Stimulated activated naive CD8-positive, alpha-beta T cell treated with anti-CD3 and anti-CD28 coated beads, Interleukin-15, Interleukin-2, amounts not matched to agents 100 ng/mL and 50 ng/mL, for 24 hours (primary cell): ENCODE data around the gene SLC6A8.
"Not testable (repeated sequence)": the region's sequence is repeated elsewhere in the genome, so short reads cannot be mapped to it uniquely, and the experiment has no call there.

Experiments
- H3K27ac Mint-ChIP-seq: one replicate; pipeline ENCODE4 v1.8.0; 2021; ENCODE audit warnings: mild to moderate bottlenecking, mixed read lengths
- H3K27me3 Mint-ChIP-seq: one replicate; pipeline ENCODE4 v1.8.0; 2021; ENCODE audit warnings: mixed read lengths
- H3K36me3 Mint-ChIP-seq: one replicate; pipeline ENCODE4 v1.8.0; 2021; ENCODE audit warnings: low read depth, mixed read lengths
- H3K4me1 Mint-ChIP-seq: one replicate; pipeline ENCODE4 v1.8.0; 2021; ENCODE audit warnings: low read depth, mixed read lengths
- H3K4me3 Mint-ChIP-seq: one replicate; pipeline ENCODE4 v1.8.0; 2021; ENCODE audit warnings: mild to moderate bottlenecking, mixed read lengths
- H3K9me3 Mint-ChIP-seq: one replicate; pipeline ENCODE4 v1.8.0; 2021; ENCODE audit warnings: mixed read lengths

SLC6A8 gene

DNA sequence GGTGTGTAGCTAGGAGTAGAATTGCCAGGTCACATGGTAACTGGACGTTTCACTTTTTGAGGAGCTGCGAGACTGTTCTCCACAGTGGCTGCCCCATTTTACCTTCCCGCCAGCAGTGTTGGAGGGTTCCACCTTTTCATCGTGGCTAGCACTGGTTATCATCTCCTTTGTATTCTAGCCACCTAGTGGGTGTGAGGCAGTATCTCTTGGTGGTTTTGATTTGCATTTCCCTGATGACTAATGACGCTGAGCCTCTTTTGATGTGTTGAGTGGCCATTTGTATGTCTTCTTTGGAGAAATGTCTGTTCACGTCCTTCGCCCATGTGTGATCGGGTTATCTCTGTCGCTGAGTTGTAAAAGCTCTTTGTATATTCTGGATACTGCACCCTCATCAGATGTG, 47.5 kb downstream of the SLC6A8 start:
- Mint-ChIP-seq H3K9me3 (no peaks in the 10 kb centered on the region), H3K4me3 (no peak overlapping the region), H3K36me3 (no peaks in the 10 kb centered on the region), H3K4me1 (peaks cover 30% of the 10 kb centered on the region), H3K27ac (no peak overlapping the region), H3K27me3 (no peaks in the 10 kb centered on the region)

DNA sequence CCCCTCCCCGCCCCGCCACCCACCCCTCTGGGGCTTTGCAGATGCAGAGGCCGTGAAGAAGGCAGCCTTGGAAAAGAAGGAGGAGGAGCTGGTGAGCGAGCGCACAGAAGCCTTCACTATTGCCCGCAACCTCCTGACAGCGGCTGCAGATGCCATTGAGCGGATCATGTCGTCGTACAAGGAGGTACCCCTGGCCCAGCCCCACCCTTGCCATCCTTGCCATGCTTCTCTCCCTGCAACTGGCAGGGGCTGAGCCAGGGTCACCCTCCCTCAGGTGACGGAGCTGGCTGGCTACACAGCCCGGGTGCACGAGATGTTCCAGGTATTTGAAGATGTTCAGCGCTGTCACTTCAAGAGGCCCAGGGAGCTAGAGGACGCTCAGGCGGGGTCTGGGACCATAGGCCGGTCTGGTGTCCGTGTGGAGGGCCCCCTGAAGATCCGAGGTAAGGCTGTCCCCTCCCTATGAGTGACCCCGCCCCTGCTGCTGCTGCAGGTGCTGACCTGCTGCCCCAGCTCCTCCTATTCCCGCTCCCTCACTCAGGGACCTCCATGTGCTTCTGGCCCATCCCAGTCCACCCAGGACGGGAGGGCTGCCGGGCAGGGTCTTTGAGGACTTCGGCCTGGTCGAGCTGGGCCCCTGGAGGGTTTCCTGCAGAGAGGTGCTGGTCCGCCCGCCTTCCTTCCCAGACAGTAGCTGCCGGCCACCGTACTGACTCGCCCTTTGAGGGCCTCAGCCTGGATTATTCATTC, 48.5 kb downstream of the SLC6A8 start:
- Mint-ChIP-seq H3K27ac (no peak overlapping the region), H3K27me3 (no peaks in the 10 kb centered on the region), H3K4me1 (peaks cover 28% of the 10 kb centered on the region), H3K36me3 (no peaks in the 10 kb centered on the region), H3K9me3 (no peaks in the 10 kb centered on the region), H3K4me3 (no peak overlapping the region)

DNA sequence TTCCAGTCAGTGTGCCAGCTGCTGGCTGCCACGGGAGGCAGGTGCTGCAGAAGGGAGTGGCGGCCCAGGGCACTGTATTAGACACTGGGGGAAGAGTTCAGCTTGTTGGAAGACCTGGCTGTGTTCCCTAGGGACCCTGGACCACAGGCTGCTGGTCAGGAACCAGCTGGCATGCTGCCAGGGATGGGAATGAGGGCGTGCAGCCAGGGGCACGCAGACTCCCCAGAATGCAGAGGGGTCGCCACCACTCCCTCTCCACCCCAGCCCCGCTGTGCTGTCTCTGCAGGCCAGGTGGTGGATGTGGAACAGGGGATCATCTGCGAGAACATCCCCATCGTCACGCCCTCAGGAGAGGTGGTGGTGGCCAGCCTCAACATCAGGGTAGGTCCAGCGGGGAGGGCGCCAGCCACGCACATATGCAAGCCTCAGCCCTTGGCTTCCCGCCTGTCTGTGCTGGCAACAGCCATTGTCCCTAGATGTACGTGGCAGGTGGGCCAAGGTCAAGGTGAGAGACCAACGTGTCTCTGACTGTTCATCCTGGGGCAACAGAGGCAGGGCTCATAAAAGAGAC, 49.2 kb downstream of the SLC6A8 start:
- Mint-ChIP-seq H3K27me3 (no peaks in the 10 kb centered on the region), H3K4me1 (peaks cover 21% of the 10 kb centered on the region), H3K4me3 (no peak overlapping the region), H3K36me3 (no peaks in the 10 kb centered on the region), H3K27ac (no peak overlapping the region), H3K9me3 (no peaks in the 10 kb centered on the region)

DNA sequence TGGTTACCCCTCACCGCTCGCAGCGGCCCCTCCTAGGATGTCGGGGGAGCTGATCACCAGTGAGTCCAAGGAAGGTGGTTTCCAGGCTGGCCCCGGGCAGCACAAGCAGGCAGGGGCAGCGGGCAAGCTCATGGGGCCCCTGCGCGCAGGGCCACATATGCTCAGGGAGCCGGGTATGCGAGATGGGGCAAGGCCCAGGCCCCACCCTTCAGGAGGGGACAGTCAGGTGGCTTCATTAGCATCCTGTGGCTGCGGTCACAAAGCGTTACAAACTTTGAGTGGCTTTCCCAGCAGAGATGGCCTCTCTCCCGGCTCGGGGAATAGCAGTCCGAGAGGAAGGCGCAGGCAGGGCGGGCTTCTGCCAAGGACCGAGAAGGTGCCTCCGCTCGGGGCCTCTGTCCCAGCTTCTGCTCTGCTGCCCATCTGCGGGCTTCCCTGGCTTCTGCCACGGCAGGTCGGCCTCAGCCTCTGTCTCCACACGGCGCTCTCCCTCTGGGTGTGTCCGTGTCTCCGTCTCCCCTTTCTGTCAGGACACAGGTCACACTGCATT, 50.4 kb downstream of the SLC6A8 start:
- H3K4me1 Mint-ChIP-seq, result peaks cover 18% of the 10 kb centered on the region
- no peaks in the 10 kb centered on the region for H3K9me3 Mint-ChIP-seq
- H3K36me3 Mint-ChIP-seq, result no peaks in the 10 kb centered on the region
- H3K4me3 Mint-ChIP-seq, result no peak overlapping the region
- no peak overlapping the region for H3K27ac Mint-ChIP-seq
- H3K27me3 Mint-ChIP-seq, result no peaks in the 10 kb centered on the region

DNA sequence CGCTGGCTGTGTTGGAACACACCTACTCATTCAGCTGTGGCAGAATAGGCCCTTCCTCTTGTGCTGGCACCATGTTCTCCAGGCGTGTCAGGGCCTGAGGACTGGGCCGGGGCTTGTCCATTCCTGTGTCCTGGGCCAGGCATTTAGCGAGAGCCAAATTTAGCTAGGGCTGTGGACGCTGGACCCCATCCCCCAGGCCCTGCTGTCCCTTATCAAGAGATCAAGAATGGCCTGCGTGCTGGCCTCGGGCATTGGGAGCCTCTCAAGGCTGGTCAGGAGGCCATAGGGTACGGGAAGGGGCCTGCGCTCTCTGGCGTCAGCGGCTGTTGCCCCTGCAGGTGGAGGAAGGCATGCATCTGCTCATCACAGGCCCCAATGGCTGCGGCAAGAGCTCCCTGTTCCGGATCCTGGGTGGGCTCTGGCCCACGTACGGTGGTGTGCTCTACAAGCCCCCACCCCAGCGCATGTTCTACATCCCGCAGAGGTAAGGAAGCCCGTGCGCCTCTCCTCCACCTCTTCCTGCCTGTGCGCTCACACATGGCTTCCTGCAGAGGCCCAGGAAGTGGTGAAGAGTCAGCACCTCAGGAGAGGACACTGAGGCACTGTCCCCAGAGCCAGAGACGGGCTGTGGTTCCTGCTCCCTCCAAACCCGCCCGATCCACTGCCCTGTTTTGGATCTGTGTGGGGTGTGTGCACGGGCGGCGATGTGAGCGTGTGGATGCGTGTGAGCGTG, 52.2 kb downstream of the SLC6A8 start:
- no peaks in the 10 kb centered on the region for H3K36me3 Mint-ChIP-seq
- no peak overlapping the region for H3K4me3 Mint-ChIP-seq
- H3K27me3 Mint-ChIP-seq, result no peaks in the 10 kb centered on the region
- H3K9me3 Mint-ChIP-seq, result no peaks in the 10 kb centered on the region
- H3K4me1 Mint-ChIP-seq, result peaks cover 21% of the 10 kb centered on the region
- H3K27ac Mint-ChIP-seq, result no peak overlapping the region

DNA sequence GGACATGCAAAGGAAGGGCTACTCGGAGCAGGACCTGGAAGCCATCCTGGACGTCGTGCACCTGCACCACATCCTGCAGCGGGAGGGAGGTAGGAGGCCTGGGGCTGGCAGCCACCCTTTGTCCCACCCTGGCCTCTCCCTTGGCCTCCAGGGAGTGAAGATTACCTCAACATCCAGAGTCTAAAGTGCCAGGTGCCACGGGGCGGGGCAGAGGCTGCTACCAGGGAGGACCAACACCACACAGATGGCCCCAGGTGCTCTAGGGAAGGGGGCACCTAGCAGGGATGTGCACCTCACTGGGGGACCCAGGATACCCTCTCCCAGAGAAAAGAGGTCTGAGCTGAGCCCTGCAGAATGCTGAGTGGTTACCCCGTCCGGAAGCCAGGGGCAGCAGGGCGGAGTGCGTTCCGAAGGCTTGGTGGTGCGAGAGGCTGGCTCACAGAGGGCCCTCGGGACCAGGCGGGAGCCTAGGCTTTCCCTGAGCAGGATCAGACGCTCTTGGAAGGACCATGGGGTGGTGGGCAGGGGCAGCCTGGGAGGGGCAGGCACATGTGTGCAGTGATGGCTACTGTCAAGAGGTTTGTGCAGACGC, 53.0 kb downstream of the SLC6A8 start:
- no peak overlapping the region for H3K4me3 Mint-ChIP-seq

DNA sequence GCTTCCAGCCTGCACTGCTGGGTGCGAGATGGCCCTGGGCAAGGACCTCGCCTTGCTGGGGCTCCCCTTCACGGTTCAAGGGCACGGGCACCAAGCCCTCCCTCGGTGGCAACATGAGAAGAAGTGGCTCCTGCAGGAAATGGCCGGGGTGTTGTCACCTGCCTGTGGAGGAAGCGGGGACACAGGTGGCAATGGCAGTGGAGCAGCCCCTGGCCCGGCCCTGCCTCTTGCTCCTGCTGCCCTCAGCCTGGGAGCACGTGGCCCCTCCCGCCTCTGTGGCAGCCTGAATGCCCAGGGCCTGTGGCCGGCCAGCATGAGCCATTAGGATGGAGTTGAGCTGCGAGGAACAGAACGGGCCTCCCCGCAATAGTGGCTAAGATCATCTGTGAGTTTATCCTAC, 53.7 kb downstream of the SLC6A8 start:
- Mint-ChIP-seq H3K9me3 (no peaks in the 10 kb centered on the region), H3K27me3 (peaks cover 5% of the 10 kb centered on the region), H3K27ac (no peak overlapping the region), H3K36me3 (no peaks in the 10 kb centered on the region), H3K4me3 (no peak overlapping the region), H3K4me1 (peaks cover 13% of the 10 kb centered on the region)

More for the DNA sequence above, 53.0 kb downstream of the SLC6A8 start:
- Mint-ChIP-seq H3K27me3 (no peaks in the 10 kb centered on the region), H3K9me3 (no peaks in the 10 kb centered on the region), H3K27ac (no peak overlapping the region), H3K36me3 (no peaks in the 10 kb centered on the region), H3K4me1 (peaks cover 13% of the 10 kb centered on the region)

DNA sequence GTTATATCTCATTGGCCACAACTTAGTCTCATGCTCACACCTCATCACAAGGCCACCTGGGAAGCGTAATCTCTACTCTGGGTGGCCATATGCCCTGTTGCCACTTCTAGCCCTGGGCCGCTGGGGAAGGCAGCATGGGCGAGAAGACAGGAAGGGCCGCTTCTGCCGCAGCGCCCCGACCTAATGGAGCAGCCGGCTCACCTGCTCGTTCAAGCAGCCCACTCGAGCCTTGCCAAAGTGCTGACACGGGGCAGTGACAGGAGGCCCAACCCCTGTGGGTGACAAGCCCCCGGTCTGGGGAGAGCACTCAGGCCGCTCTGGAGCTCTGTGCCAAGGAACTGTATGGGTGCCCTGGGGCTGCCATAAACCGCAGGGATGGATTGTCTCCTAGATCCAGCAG, 54.4 kb downstream of the SLC6A8 start:
- H3K4me3 Mint-ChIP-seq, H3K27me3 Mint-ChIP-seq, H3K9me3 Mint-ChIP-seq, H3K36me3 Mint-ChIP-seq, H3K27ac Mint-ChIP-seq: not testable (repeated sequence)
- H3K4me1 Mint-ChIP-seq, result peaks cover 13% of the 10 kb centered on the region

DNA sequence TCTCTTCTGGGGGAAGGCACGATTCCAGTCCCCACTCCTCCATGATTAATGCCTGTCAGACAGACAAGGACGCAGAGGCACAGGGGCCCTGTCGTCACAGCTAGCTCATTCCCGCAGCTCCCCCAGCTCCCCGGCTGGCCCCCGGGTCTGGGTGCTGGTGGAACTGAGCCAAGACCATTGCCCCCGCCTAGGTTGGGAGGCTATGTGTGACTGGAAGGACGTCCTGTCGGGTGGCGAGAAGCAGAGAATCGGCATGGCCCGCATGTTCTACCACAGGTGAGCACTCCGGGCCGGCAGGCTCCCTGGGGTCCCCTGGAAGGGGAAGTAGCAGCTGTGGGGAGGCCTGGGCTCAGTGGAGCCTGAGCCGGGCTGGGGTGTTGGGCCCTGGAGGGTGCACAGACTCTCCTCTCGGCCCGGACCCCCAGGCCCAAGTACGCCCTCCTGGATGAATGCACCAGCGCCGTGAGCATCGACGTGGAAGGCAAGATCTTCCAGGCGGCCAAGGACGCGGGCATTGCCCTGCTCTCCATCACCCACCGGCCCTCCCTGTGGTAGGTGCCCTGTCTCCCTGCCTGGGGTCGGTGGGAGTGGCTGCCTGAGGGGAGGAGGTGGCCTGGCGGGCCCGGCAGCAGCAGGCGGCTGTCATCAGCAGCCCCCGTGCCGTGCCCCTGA, 55.2 kb downstream of the SLC6A8 start:
- H3K4me3 Mint-ChIP-seq, H3K27ac Mint-ChIP-seq, H3K27me3 Mint-ChIP-seq, H3K36me3 Mint-ChIP-seq, H3K9me3 Mint-ChIP-seq: not testable (repeated sequence)
- H3K4me1 Mint-ChIP-seq, result peaks cover 13% of the 10 kb centered on the region

DNA sequence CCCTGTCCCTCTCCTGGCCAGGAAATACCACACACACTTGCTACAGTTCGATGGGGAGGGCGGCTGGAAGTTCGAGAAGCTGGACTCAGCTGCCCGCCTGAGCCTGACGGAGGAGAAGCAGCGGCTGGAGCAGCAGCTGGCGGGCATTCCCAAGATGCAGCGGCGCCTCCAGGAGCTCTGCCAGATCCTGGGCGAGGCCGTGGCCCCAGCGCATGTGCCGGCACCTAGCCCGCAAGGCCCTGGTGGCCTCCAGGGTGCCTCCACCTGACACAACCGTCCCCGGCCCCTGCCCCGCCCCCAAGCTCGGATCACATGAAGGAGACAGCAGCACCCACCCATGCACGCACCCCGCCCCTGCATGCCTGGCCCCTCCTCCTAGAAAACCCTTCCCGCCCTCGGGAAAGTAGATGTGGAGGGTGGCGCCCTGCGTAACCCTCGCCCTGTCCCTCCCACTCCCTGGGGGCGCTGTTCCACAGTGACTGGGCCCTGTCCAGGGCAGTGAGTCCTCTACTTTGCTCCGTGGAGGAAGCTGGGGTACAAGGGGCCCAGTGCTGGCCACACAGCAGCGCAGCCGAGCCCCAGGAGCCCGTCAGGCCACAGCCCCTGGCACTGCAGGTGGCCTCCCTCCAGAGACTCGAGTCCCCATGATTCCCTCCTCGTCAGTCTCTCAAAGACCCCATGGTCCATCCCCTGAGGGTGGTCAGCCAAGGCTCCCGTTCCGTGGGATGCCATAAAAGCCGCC, 55.9 kb downstream of the SLC6A8 start:
- H3K27me3 Mint-ChIP-seq, H3K9me3 Mint-ChIP-seq, H3K4me3 Mint-ChIP-seq, H3K36me3 Mint-ChIP-seq, H3K27ac Mint-ChIP-seq: not testable (repeated sequence)
- H3K4me1 Mint-ChIP-seq, result peaks cover 13% of the 10 kb centered on the region

DNA sequence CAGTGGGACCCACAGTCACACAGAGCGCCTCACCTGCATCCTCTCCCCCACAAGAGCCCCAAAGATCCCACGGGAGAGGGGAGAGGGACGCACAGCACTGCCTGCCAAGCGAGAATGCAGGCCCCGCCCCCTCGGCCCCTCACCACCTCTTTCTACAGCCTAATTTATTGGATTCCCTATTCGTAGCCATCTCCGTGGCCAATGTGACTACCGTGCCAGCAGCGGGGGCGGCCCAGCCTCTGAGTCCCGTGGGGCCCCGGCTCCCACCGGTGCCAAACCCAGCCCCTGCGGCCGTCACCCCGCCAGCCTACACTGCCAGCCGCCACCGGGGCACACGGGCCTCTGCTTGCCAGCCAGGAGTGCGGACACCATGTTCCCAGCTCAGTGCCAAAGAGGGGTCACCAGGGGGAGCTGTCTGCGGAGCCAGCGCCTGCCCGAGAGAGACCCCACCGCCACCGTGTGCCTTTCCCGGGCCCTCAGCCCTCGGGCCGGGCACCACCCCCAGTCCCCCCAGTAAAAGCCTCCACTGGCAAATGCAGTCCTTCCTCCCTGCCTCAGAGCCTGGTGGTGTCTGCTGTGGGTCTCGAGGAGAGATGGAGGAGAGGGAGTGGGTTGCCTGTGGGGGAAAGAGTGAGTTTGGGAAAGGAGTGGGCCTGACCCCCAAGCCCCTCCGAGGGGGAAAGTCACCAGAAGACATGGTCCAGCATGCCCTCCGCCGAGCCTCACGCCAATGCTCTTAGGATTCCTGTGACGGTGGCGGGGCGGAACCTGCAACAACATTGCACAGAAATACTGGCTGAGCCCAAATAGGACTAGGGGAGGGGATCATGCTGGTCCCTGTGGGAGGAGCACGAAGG, 56.7 kb downstream of the SLC6A8 start:
- Mint-ChIP-seq H3K27me3 (peaks cover 6% of the 10 kb centered on the region), H3K27ac (no peak overlapping the region), H3K4me1 (peaks cover 13% of the 10 kb centered on the region), H3K36me3 (no peaks in the 10 kb centered on the region), H3K4me3 (no peak overlapping the region), H3K9me3 (no peaks in the 10 kb centered on the region)

DNA sequence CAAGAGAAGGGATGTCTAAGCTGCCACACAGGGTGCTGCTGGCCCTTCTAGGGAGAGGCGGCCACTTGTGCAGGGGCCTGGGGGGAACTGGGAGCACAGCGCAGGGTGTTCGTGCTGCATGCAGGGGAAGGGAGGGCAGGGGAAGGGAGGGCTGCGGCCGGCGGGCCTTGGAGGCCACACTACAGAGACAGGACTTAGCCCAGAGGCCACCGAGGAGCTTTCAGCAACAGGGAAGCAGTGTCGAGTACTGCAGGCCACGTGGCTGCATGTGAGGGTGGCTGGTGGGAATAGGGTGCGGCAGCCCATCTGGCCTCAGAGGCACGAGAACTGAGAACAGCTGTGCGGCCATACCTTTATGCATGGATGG, 57.3 kb downstream of the SLC6A8 start:
- H3K9me3 Mint-ChIP-seq, H3K36me3 Mint-ChIP-seq, H3K4me3 Mint-ChIP-seq, H3K27ac Mint-ChIP-seq, H3K27me3 Mint-ChIP-seq: not testable (repeated sequence)
- peaks cover 13% of the 10 kb centered on the region for H3K4me1 Mint-ChIP-seq
